HEK293 (cell line): ENCODE results near the gene EXD3.

Experiments
- SALL2 ChIP-seq: fragments of 450-650 bp; formaldehyde crosslinking; IDR thresholded peaks from 2 replicates; pipeline ENCODE4 v1.5.0; 2017; ENCODE audit warnings: missing biosample characterization, mild to moderate bottlenecking, missing genetic modification characterization, borderline replicate concordance
- ZNF114 ChIP-seq: fragments of 450-650 bp; formaldehyde crosslinking; IDR thresholded peaks from 2 replicates; pipeline ENCODE4 v1.5.0; 2017; ENCODE audit warnings: missing biosample characterization, missing genetic modification characterization
- ZNF48 ChIP-seq: fragments of 450-650 bp; formaldehyde crosslinking; IDR thresholded peaks from 2 replicates; pipeline ENCODE4 v1.5.1; 2016; ENCODE audit warnings: missing biosample characterization, missing genetic modification characterization
- ZNF747 ChIP-seq: fragments of 450-650 bp; formaldehyde crosslinking; IDR thresholded peaks from 2 replicates; pipeline ENCODE4 v1.5.1; 2016; ENCODE audit warnings: missing biosample characterization, missing genetic modification characterization
- ZNF768 ChIP-seq: fragments of 450-650 bp; formaldehyde crosslinking; IDR thresholded peaks from 2 replicates; pipeline ENCODE4 v1.5.1; 2018; ENCODE audit warnings: missing biosample characterization, mild to moderate bottlenecking, missing genetic modification characterization

- TF ChIP-seq SALL2 (tag by site-specific recombination) (no peak), ZNF768 (no peak), ZNF48 (tag by site-specific recombination) (no peak), ZNF747 (tag by site-specific recombination) (no peak), ZNF114 (tag by site-specific recombination) (no peak)
These were observed 22.4 kb upstream of the EXD3 start for GRCh38 chr9:137445275-137445807.
